Gastrocnemius medialis (tissue), 4 donors: ENCODE data around the gene TSPAN9.

Experiments
- POLR2A ChIP-seq, 2 donors: fragments of 450-650 bp; IDR thresholded peaks; one replicate each; pipeline ENCODE4 v1.6.1; 2017; ENCODE audit warnings: antibody characterized with exemption in 2 of 2, mild to moderate bottlenecking in 2 of 2, moderate library complexity in 2 of 2
- TF ChIP-seq, protein P1 (sequence below), 5 experiments: fragments of 450-650 bp in 3 of 5; fragments of 200-600 bp in 2 of 5; sonication (generic) in 2 of 5; IDR thresholded peaks in 4 of 5; conservative IDR thresholded peaks in 1 of 5; 1 replicate in 4 of 5; 2 replicates in 1 of 5; pipeline ENCODE4 v1.5.1; 2016 to 2019; ENCODE audit warnings: antibody characterized with exemption in 5 of 5, mild to moderate bottlenecking in 3 of 5, moderate library complexity in 3 of 5

DNA sequence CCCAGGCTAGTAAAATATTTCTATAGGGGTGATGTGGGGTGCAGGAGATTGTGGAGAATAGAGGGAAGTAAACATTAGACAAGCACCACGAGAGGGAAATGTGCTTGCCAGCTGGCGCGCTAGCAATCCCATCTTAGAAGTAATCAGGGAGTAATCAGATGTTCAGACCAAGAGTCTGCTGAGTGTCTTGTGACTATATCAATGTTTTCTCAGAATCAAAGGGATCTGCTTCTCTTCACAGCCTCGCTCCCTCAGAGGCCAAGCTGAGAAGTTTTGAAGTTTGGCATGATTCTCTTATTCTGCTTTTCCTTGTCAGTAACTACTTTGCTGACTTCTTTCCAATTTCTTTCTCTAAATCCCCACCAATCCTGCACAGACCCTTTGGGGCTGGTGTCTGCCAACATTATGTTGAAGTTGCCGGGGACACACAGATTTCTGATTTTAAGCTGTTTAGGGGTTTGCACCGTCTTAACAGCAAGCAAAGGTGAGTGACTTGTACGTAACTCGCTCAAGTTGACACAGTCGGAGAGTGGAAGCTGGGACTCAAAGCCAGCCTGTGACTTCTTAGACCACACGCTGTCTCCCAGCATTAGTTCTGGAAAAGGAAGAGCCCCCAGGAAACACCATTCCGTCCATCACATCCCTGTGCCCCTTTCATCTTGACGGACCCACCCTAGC, 22.0 kb upstream of the TSPAN9 start:
- TF ChIP-seq, protein P1, sequence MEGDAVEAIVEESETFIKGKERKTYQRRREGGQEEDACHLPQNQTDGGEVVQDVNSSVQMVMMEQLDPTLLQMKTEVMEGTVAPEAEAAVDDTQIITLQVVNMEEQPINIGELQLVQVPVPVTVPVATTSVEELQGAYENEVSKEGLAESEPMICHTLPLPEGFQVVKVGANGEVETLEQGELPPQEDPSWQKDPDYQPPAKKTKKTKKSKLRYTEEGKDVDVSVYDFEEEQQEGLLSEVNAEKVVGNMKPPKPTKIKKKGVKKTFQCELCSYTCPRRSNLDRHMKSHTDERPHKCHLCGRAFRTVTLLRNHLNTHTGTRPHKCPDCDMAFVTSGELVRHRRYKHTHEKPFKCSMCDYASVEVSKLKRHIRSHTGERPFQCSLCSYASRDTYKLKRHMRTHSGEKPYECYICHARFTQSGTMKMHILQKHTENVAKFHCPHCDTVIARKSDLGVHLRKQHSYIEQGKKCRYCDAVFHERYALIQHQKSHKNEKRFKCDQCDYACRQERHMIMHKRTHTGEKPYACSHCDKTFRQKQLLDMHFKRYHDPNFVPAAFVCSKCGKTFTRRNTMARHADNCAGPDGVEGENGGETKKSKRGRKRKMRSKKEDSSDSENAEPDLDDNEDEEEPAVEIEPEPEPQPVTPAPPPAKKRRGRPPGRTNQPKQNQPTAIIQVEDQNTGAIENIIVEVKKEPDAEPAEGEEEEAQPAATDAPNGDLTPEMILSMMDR (IDR thresholded peaks at IDR 0.05 in 4 of 5, conservative IDR thresholded peaks at IDR 0.05 in 1 of 5) = no peak
- TF ChIP-seq POLR2A (IDR thresholded peaks at IDR 0.05) = no peak
